Thoracic aorta (tissue), 2 donors: Measurements from ENCODE around the gene CMTM8. TPM values are rescaled to one million over a fixed set of nuclear protein-coding genes. Genes with fewer than 3 reads are reported as not detected.

Experiments
- ATAC-seq: fragments of 150-250 bp; one replicate; pipeline ENCODE4 v1.8.0; 2017; ENCODE audit warnings: low read depth; ENCODE audit not compliant: insufficient number of reproducible peaks, low FRiP score
- DNase-seq: peaks from one replicate; pipeline ENCODE4 v3.0.0-alpha.2; 2020; ENCODE audit warnings: low spot score
- H3K27ac ChIP-seq, 2 donors: fragments of 200-600 bp; sonication (generic); 1 replicate in 1 of 2; 2 replicates in 1 of 2; pipeline ENCODE4 v1.5.1; 2016; ENCODE audit warnings: mild to moderate bottlenecking in 2 of 2, moderate library complexity in 2 of 2
- H3K27me3 ChIP-seq: fragments of 200-600 bp; sonication (generic); replicated peaks from 2 replicates; pipeline ENCODE4 v1.6.0; 2016; ENCODE audit warnings: mild to moderate bottlenecking; ENCODE audit not compliant: insufficient read depth
- H3K36me3 ChIP-seq: fragments of 200-600 bp; sonication (generic); one replicate; pipeline ENCODE4 v1.5.1; 2016
- H3K4me1 ChIP-seq, 2 donors: fragments of 200-600 bp; sonication (generic); 1 replicate in 1 of 2; 2 replicates in 1 of 2; pipeline versions ENCODE4 v1.5.1 to v1.6.0; 2016; ENCODE audit warnings: low read depth in 2 of 2, mild to moderate bottlenecking in 1 of 2; ENCODE audit not compliant: control insufficient read depth in 1 of 2
- H3K4me3 ChIP-seq: fragments of 200-600 bp; sonication (generic); 2 replicates; pipeline ENCODE4 v1.5.1; 2016; ENCODE audit warnings: mild to moderate bottlenecking
- H3K9me3 ChIP-seq: fragments of 200-600 bp; sonication (generic); 2 replicates; pipeline ENCODE4 v1.5.1; 2016
- CTCF ChIP-seq: fragments of 200-600 bp; sonication (generic); IDR thresholded peaks from one replicate; pipeline ENCODE4 v1.5.1; 2019; ENCODE audit warnings: antibody characterized with exemption
- total RNA-seq, 2 donors: library from RNA; depleted of rRNA; stranded (reverse); fragments of >200 nt; gene quantifications; one replicate each; pipeline versions ENCODE4 v1.1.0 to v1.2.3, GENCODE V29; 2016

The CMTM8 gene
- total RNA-seq, 2 donors from 2014 or later, result 2.8 TPM; not detected in 1

- H3K4me3 ChIP-seq, result no peak overlapping the region
- DNase-seq (no peak), ATAC-seq (no peak)
- no peaks in the 10 kb centered on the region for H3K36me3 ChIP-seq
- no peak overlapping the region for H3K27ac ChIP-seq
- H3K9me3 ChIP-seq, result peaks cover 4% of the 10 kb centered on the region
- H3K27me3 ChIP-seq, result no peaks in the 10 kb centered on the region
- TF ChIP-seq CTCF, result no peak
- H3K4me1 ChIP-seq, result no peaks in the 10 kb centered on the region
Observed at GRCh38 chr3:32257042-32257441, 18.6 kb downstream of the CMTM8 start.

- no peak overlapping the region for H3K4me3 ChIP-seq
- no peaks in the 10 kb centered on the region for H3K4me1 ChIP-seq
- no peak for ATAC-seq
- H3K36me3 ChIP-seq, result no peaks in the 10 kb centered on the region
- H3K27ac ChIP-seq, result no peak overlapping the region
- no peaks in the 10 kb centered on the region for H3K27me3 ChIP-seq
- H3K9me3 ChIP-seq, result peaks cover 4% of the 10 kb centered on the region
- DNase-seq, result no peak
- TF ChIP-seq CTCF, result no peak
Observed at GRCh38 chr3:32257641-32258438, 19.4 kb downstream of the CMTM8 start.

GRCh38 chr3:32258869-32259268, 20.4 kb downstream of the CMTM8 start:
- no peak for ATAC-seq
- Histone ChIP-seq H3K4me1 (no peaks in the 10 kb centered on the region), H3K4me3 (no peak overlapping the region), H3K27ac (no peak overlapping the region), H3K27me3 (no peaks in the 10 kb centered on the region), H3K36me3 (no peaks in the 10 kb centered on the region), H3K9me3 (peaks cover 4% of the 10 kb centered on the region)
- TF ChIP-seq CTCF, result no peak
- DNase-seq, result no peak

GRCh38 chr3:32261545-32261944, 23.1 kb downstream of the CMTM8 start:
- Histone ChIP-seq H3K4me3 (no peak overlapping the region), H3K27me3 (no peaks in the 10 kb centered on the region), H3K27ac (no peak overlapping the region), H3K4me1 (no peaks in the 10 kb centered on the region), H3K9me3 (no peaks in the 10 kb centered on the region), H3K36me3 (no peaks in the 10 kb centered on the region)
- DNase-seq, result no peak
- no peak for ATAC-seq
- TF ChIP-seq CTCF, result no peak

- no peak overlapping the region for H3K27ac ChIP-seq
- no peaks in the 10 kb centered on the region for H3K4me1 ChIP-seq
- H3K9me3 ChIP-seq, result no peaks in the 10 kb centered on the region
- no peak for TF ChIP-seq CTCF
- ATAC-seq, result no peak
- DNase-seq, result no peak
- no peak overlapping the region for H3K4me3 ChIP-seq
- no peaks in the 10 kb centered on the region for H3K36me3 ChIP-seq
- no peaks in the 10 kb centered on the region for H3K27me3 ChIP-seq
Observed at GRCh38 chr3:32262201-32262600, 23.7 kb downstream of the CMTM8 start.
